Activated T-cell treated with anti-CD3 and anti-CD28 coated beads, Interleukin-2, amount 50 U/mL, for 4 hours (primary cell): ENCODE results near the gene PSMD10. TPM values are rescaled to one million over a fixed set of nuclear protein-coding genes. Genes with fewer than 3 reads are reported as not detected.
A peak's percentile ranks its signal among the peaks of the same experiment; 100 is the strongest.

ENCODE experiments used
- ATAC-seq, 2 donors: fragments of 200-7000 bp; cut with Tn5 transposase; one replicate each; pipeline ENCODE4 v1.10.0; 2021
- DNase-seq: peaks from one replicate; pipeline ENCODE4 v3.0.0-alpha.2; 2020
- H3K27me3 Mint-ChIP-seq: one replicate; pipeline ENCODE4 v1.8.0; 2021; ENCODE audit warnings: low read depth, mixed read lengths
- H3K36me3 Mint-ChIP-seq: one replicate; pipeline ENCODE4 v1.8.0; 2022; ENCODE audit warnings: mixed read lengths; ENCODE audit not compliant: insufficient read depth
- H3K4me1 Mint-ChIP-seq: one replicate; pipeline ENCODE4 v1.8.0; 2021; ENCODE audit warnings: low read depth, mixed read lengths
- H3K4me3 Mint-ChIP-seq: one replicate; pipeline ENCODE4 v1.8.0; 2021; ENCODE audit warnings: mild to moderate bottlenecking, moderate library complexity, mixed read lengths
- H3K9me3 Mint-ChIP-seq: one replicate; pipeline ENCODE4 v1.8.0; 2021; ENCODE audit warnings: mixed read lengths
- total RNA-seq, 3 donors: library from RNA; stranded (reverse); gene quantifications; one replicate each; pipeline ENCODE4 v1.2.1, GENCODE V29; 2021

Gene PSMD10
- total RNA-seq, 3 donors from 2014 or later, result 36.0 to 48.4 (median 47.4) TPM

DNA sequence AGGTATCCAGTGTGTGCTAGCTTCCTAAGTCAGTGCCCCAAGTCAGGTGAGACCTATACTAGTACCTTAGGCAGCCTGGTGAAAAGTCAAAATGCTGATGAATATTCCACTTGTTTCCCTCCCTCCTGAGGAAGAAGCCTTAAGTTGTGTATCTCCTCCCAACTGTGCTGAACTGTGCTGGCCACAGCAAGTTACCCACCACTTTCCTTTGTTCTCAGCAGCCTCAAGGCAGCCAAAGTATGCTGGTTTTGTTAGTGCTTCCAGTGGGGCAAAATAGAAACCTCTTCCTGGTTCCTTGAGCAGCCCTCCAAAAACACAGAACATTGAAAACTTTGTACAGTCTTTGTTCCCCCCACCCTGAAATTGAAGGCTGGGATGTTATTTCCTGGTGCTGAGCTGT lies 14.1 kb upstream of the PSMD10 start:
- peaks cover 4% of the 10 kb centered on the region for H3K4me1 Mint-ChIP-seq
- DNase-seq (no peak), ATAC-seq (no peak)
- no peaks in the 10 kb centered on the region for H3K27me3 Mint-ChIP-seq
- H3K36me3 Mint-ChIP-seq, result peaks cover 4% of the 10 kb centered on the region
- H3K4me3 Mint-ChIP-seq, result no peak overlapping the region
- no peaks in the 10 kb centered on the region for H3K9me3 Mint-ChIP-seq

DNA sequence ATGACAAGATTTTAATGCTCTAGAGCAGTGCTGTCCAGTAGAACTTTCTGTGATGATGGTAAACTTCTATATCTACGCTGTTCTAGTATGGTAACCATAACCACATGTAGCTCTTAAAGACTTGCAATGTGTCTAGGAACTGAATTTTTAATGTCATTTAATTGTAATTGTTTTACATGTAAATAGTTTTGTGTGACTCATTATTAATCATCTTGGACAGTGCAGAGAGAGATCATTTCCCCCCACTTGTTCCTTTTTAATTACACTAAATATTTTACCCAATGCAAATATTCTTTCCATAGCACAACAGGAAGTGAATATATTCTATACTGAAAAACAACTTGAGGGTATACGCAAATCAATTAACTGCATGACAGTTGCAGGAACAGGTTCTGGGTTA lies 6.0 kb upstream of the PSMD10 start:
- peaks cover 6% of the 10 kb centered on the region for H3K4me1 Mint-ChIP-seq
- H3K4me3 Mint-ChIP-seq, result no peak overlapping the region
- no peaks in the 10 kb centered on the region for H3K27me3 Mint-ChIP-seq
- H3K36me3 Mint-ChIP-seq, result no peaks in the 10 kb centered on the region
- H3K9me3 Mint-ChIP-seq, result no peaks in the 10 kb centered on the region
- DNase-seq (no peak), ATAC-seq (no peak)

DNA sequence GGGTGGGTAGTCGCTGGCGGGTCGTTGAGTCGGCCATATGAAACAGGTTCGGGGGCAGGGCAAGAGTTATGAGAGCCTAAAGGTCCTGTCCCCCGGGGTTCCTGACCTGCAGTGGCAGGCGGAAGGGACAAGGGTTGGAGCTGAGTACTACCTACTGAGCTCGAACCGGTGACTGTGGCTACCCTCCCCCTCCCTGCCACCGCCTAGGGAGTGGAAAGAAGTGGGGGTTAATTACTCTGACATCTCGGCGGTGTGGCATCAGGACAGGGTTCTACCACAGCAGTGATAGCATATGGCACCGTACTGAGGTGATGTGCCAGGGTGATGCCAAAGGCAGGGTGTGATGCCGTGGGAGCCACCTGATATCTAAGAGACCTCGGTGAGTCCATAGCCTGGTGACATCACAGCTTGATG lies 543 bp upstream of the PSMD10 start:
- no peak for DNase-seq
- Mint-ChIP-seq H3K36me3 (no peaks in the 10 kb centered on the region), H3K4me1 (peaks cover 10% of the 10 kb centered on the region), H3K27me3 (no peaks in the 10 kb centered on the region), H3K4me3 (no peak overlapping the region), H3K9me3 (no peaks in the 10 kb centered on the region)
- peak; percentile 33 to 35 for ATAC-seq

DNA sequence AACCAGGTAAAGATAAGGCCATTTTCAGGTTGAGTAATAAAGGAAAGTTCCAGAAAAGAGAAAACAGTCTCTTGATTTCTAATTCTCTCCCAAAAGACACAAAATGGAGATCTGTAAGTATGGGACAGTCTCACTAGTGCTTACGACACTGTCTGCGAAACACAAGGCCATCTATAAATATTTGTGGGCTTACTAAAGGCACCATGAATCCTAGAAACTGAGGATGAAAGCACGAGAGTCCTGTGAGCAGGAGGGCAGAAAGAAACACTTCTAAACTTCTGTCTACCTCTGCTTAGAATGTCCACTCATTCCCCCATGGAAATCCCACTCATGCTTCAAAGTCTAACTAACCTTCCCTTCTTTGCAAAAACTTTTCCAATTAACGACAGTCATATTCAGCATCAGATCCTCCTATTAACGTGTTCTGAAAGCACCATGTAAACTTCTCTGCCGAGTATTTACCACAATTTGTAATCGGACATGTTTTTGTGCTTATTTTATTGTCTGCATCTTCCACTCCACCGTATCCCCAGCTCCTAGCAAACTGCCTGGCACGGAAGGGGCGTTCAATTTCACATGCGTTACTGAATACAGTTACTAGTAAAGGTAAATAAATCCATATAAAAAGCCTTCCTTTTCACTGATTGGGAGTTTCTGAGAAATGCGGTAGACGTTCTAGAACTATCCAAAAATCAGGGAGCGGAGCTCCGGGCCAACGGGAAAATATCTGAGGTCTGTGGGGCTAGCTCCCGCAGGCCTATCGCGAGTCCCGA lies 665 bp downstream of the PSMD10 start:
- DNase-seq (no peak), ATAC-seq (no peak)
- no peaks in the 10 kb centered on the region for H3K36me3 Mint-ChIP-seq
- H3K9me3 Mint-ChIP-seq, result no peaks in the 10 kb centered on the region
- H3K4me1 Mint-ChIP-seq, result peaks cover 10% of the 10 kb centered on the region
- H3K27me3 Mint-ChIP-seq, result no peaks in the 10 kb centered on the region
- H3K4me3 Mint-ChIP-seq, result no peak overlapping the region

DNA sequence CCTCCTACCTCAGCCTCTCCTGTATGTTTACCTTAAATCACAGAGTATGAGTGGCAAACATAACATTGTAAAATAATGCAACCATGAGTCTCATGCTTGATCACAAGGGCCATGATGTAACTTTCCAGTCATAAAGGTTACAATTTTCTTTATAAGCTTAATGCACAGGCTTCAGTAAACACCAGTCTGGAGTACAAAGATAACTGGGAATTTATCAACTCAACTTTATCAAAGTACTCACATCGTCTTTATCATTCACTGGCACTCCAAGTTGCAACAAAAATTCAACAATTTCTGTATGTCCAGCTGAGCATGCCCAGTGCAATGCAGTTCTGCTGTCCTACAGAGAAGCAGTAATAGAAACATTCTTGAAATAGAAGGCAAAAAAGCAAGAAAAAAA lies 2.8 kb downstream of the PSMD10 start:
- no peak for DNase-seq
- H3K36me3 Mint-ChIP-seq, result peaks cover 5% of the 10 kb centered on the region
- H3K27me3 Mint-ChIP-seq, result no peaks in the 10 kb centered on the region
- no peak overlapping the region for H3K4me3 Mint-ChIP-seq
- no peaks in the 10 kb centered on the region for H3K9me3 Mint-ChIP-seq
- ATAC-seq, result no peak
- peaks cover 8% of the 10 kb centered on the region for H3K4me1 Mint-ChIP-seq

DNA sequence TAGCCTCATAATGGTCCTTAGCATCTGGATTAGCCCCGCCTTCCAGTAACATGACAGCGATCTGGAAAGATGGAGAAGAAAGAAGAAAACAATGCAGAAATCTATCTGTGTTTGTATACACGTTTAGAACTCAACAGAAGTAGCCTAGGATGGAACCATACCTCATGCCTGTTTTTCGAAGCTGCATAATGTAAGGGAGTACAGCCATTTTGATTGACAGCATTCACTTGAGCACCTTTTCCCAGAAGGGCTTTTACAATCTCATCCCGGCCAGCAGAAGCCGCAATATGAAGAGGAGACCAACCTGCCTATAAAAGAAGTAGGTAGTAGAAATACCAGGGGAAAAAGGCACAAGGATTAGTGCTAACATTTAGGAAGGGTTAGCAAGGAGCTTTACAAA lies 3.5 kb downstream of the PSMD10 start:
- H3K4me1 Mint-ChIP-seq, result peaks cover 5% of the 10 kb centered on the region
- H3K9me3 Mint-ChIP-seq, result no peaks in the 10 kb centered on the region
- DNase-seq (no peak), ATAC-seq (no peak)
- peaks cover 5% of the 10 kb centered on the region for H3K36me3 Mint-ChIP-seq
- H3K4me3 Mint-ChIP-seq, result no peak overlapping the region
- no peaks in the 10 kb centered on the region for H3K27me3 Mint-ChIP-seq

DNA sequence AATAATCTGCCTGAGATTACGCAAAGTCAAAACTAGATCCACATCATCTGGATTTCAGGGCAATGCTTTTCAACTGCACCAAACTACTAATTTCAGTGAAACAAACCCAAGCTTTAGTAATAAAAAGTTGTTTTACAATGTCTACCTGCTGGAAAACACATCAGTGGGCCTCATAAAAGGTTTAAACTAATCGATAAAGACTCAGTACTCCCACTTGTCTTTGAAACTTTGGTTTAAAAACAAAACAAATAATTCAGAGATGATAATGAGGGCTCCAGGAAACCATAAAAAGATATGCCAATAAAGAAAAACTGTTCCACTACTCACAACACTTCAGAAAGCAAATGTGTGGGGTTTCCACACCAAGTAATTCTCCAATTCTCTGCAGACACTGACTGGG lies 10.2 kb downstream of the PSMD10 start:
- no peak overlapping the region for H3K4me3 Mint-ChIP-seq
- no peak for ATAC-seq
- no peaks in the 10 kb centered on the region for H3K9me3 Mint-ChIP-seq
- peaks cover 9% of the 10 kb centered on the region for H3K36me3 Mint-ChIP-seq
- DNase-seq, result no peak
- no peaks in the 10 kb centered on the region for H3K27me3 Mint-ChIP-seq
- H3K4me1 Mint-ChIP-seq, result no peaks in the 10 kb centered on the region

DNA sequence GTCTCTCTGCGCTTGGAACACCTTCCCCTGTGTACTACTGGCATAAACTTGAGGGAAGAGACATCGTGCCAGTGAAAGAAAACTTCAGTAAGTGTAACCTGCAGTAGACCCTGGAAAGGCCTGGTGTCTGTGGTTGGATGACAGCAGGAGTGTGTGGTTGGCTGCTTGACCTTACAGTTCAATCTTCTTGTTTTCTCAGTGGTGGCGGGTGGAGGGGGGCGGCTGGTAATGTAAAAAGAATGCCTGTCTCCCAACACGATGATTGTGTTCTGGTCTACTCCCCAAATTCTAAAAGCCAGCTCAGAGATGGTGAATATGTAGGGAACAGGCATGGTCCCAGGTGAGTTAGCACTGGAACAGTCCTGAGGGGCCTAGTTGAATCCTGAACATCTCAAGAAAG lies 18.6 kb downstream of the PSMD10 start:
- ATAC-seq (no peak), DNase-seq (no peak)
- Mint-ChIP-seq H3K4me1 (peaks cover 4% of the 10 kb centered on the region), H3K27me3 (no peaks in the 10 kb centered on the region), H3K9me3 (no peaks in the 10 kb centered on the region), H3K36me3 (peaks cover 23% of the 10 kb centered on the region), H3K4me3 (no peak overlapping the region)

DNA sequence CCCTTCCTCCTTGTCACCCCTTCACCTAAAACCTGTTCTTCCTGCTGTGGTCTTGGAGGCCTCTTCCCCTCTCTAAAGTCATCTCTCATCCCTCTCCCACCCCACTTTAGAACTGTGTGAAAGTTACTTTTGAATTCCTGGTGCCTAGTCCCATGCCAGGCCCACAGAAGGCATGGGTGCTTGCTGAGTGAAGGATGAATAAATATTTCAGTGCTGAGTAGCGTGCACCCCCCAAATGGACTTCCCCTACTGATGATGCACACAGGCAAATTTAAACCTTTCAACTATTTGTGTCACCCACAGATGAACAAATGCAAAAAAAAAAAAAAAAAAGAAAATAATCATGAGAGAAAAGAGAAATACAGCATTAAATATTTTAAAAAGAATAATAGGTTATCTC lies 19.8 kb downstream of the PSMD10 start:
- H3K27me3 Mint-ChIP-seq, result no peaks in the 10 kb centered on the region
- no peaks in the 10 kb centered on the region for H3K9me3 Mint-ChIP-seq
- DNase-seq, result no peak
- peaks cover 4% of the 10 kb centered on the region for H3K4me1 Mint-ChIP-seq
- no peak overlapping the region for H3K4me3 Mint-ChIP-seq
- peaks cover 20% of the 10 kb centered on the region for H3K36me3 Mint-ChIP-seq
- no peak for ATAC-seq

DNA sequence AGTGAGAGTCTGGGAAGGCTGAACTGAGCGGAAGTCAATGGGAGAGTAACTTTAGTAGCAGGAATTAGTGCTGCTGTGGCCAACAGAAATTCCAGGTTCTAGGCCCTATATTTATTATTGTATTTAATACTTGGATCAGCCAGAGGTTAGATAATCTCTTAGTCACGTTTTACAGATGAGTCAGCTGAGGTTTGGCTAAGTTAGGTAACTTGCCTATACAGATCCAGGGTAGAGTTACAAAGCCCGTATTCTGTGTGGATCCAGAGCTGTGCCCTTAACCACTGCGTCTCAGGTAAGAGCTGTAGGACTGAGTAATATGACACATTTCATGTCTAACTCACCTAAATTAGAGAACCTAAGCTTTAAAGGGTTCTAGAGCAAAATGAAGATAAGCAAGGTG lies 20.5 kb downstream of the PSMD10 start:
- Mint-ChIP-seq H3K4me3 (no peak overlapping the region), H3K27me3 (no peaks in the 10 kb centered on the region), H3K9me3 (no peaks in the 10 kb centered on the region), H3K4me1 (peaks cover 4% of the 10 kb centered on the region), H3K36me3 (peaks cover 19% of the 10 kb centered on the region)
- DNase-seq (no peak), ATAC-seq (no peak)

DNA sequence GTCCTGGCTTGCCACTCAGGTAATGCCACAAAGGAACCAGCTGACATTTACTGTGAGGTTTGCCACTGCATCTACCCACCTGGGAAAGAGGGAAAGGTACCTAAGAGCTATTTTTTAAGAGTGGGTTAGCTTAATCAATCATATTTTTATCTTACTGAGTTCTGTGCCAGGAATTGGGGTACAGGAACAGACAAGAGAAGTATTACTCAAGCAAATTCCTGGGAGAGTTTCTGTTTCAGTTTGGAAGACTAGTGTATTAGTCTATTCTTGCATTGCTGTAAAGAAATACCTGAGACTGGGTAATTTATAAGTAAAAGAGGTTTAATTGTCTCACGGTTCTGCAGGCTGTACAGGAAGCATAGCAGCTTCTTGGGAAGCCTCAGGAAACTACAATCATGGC lies 23.2 kb downstream of the PSMD10 start:
- ATAC-seq (no peak), DNase-seq (no peak)
- H3K4me3 Mint-ChIP-seq, result no peak overlapping the region
- no peaks in the 10 kb centered on the region for H3K27me3 Mint-ChIP-seq
- peaks cover 7% of the 10 kb centered on the region for H3K36me3 Mint-ChIP-seq
- peaks cover 7% of the 10 kb centered on the region for H3K4me1 Mint-ChIP-seq
- no peaks in the 10 kb centered on the region for H3K9me3 Mint-ChIP-seq

DNA sequence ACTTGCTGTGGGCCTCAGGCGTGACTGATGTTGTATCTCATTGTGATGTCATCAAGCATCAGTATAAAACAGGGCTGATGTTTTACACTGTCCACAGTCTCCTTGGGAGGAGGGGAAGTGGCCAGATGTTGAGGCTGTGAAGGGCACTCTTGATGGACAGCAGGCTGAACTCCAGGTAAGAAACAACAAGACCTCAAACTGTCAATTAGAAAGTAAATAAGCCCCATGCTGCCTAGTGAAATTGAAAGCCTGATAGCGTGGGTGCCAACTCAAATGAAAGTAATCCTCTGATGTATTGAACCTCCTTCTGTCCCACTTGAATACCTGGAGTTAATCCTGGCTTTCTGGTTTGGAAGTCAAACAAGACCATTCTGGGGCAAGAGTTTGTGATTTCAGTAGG lies 26.7 kb downstream of the PSMD10 start:
- peaks cover 2% of the 10 kb centered on the region for H3K4me1 Mint-ChIP-seq
- H3K9me3 Mint-ChIP-seq, result no peaks in the 10 kb centered on the region
- no peak for ATAC-seq
- no peak for DNase-seq
- H3K36me3 Mint-ChIP-seq, result peaks cover 12% of the 10 kb centered on the region
- no peaks in the 10 kb centered on the region for H3K27me3 Mint-ChIP-seq
- H3K4me3 Mint-ChIP-seq, result no peak overlapping the region

DNA sequence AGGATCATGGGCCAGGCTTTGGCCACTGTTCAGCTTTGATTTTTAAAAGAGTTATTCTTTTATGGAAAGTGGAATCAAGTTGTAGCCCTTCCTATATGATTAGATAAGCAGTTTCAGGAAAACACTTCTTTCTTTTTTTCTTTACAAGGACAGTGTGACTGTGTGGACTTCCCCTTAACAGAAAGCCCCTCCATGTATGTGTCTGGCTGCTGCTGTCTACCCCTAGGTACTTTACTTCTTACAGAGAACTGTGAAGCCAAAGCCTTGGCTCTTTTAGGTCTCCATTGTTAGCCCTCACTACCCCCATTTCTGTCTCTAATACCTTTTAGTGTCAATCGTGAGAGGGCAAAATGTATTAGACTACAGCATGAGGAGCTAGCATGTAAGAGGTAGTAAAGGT lies 27.3 kb downstream of the PSMD10 start:
- H3K36me3 Mint-ChIP-seq, result peaks cover 12% of the 10 kb centered on the region
- H3K9me3 Mint-ChIP-seq, result no peaks in the 10 kb centered on the region
- H3K4me3 Mint-ChIP-seq, result no peak overlapping the region
- DNase-seq (no peak), ATAC-seq (no peak)
- peaks cover 2% of the 10 kb centered on the region for H3K4me1 Mint-ChIP-seq
- no peaks in the 10 kb centered on the region for H3K27me3 Mint-ChIP-seq

DNA sequence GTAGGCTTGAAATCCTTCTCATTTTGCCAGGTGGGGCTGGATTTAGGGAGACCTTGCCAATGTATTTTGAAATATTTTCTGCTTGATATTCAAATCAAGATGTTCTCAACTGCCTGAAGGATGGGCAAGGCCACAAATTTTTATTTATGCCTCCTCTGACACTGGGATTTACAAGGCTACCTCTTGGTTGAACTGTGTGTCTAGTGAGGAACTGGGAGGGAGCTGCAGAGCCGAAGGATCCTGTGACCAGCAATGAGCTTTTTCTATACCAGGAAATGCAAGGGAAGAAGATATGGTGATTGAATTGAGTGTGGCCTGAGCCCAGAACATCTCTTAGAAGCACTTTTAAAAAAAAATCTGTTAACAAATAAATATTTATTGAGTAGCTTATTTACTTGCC lies 31.5 kb downstream of the PSMD10 start:
- H3K9me3 Mint-ChIP-seq, result no peaks in the 10 kb centered on the region
- peaks cover 4% of the 10 kb centered on the region for H3K4me1 Mint-ChIP-seq
- ATAC-seq (no peak), DNase-seq (no peak)
- no peaks in the 10 kb centered on the region for H3K27me3 Mint-ChIP-seq
- no peak overlapping the region for H3K4me3 Mint-ChIP-seq
- H3K36me3 Mint-ChIP-seq, result peaks cover 14% of the 10 kb centered on the region

DNA sequence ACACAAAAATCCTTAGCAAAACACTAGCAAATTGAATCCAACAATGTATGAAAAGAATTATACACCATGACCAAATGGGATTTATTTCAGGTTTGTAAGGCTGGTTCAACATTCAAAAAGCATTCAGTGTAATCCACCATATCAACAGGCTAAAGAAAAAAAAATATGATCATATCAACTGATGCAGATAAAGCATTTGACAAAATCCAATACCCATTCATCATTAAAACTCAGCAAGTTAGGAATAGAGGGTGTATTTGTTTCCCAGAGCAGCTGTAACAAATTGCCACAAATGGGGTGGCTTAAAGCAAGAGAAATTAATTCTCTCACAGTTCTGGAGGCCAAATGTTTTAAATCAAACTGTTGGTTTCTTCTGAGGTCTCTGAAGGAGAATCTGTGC lies 35.8 kb downstream of the PSMD10 start:
- H3K36me3 Mint-ChIP-seq, result peaks cover 12% of the 10 kb centered on the region
- no peak for ATAC-seq
- H3K27me3 Mint-ChIP-seq, result no peaks in the 10 kb centered on the region

More for the DNA sequence above, 35.8 kb downstream of the PSMD10 start:
- Mint-ChIP-seq H3K9me3 (no peaks in the 10 kb centered on the region), H3K4me1 (peaks cover 12% of the 10 kb centered on the region), H3K4me3 (no peak overlapping the region)
- no peak for DNase-seq
